OCI-M2 (cell line): ENCODE measurements around the gene KRT7.
"Not testable (repeated sequence)": the region's sequence is repeated elsewhere in the genome, so short reads cannot be mapped to it uniquely, and the experiment has no call there.

Experiments used
- DNase-seq: peaks from one replicate; lab custom pipeline; 2025; ENCODE audit not compliant: unreplicated experiment; lab: John Stamatoyannopoulos, UW

KRT7 gene

GRCh38 chr12:52274521-52275120 is 41.6 kb downstream of the KRT7 start, which contains the start of gene KRT86:
Gene KRT86 (plus strand): TSS chr12:52274645. CDS start chr12:52301917, 27,272 bp downstream.
- DNase-seq: no peak

GRCh38 chr12:52275686-52276085 is 42.6 kb downstream of the KRT7 start:
- DNase-seq: no peak

GRCh38 chr12:52277486-52278245 is 44.6 kb downstream of the KRT7 start:
- no peak for DNase-seq

- DNase-seq: no peak
Observed at GRCh38 chr12:52278575-52279421, 45.8 kb downstream of the KRT7 start.

GRCh38 chr12:52279422-52280318 is 46.6 kb downstream of the KRT7 start:
- DNase-seq: no peak

GRCh38 chr12:52280319-52280795 is 47.3 kb downstream of the KRT7 start:
- DNase-seq: no peak

GRCh38 chr12:52280796-52281560 is 47.9 kb downstream of the KRT7 start:
- no peak for DNase-seq

GRCh38 chr12:52284562-52285171 is 51.6 kb downstream of the KRT7 start:
- no peak for DNase-seq

GRCh38 chr12:52285172-52285745 is 52.2 kb downstream of the KRT7 start:
- DNase-seq: no peak

GRCh38 chr12:52285851-52286530 is 52.9 kb downstream of the KRT7 start:
- DNase-seq: no peak

- DNase-seq: not testable (repeated sequence)
Observed at GRCh38 chr12:52286857-52287785, 54.1 kb downstream of the KRT7 start.

- not testable (repeated sequence) for DNase-seq
Observed at GRCh38 chr12:52287816-52288805, 55.1 kb downstream of the KRT7 start.

- not testable (repeated sequence) for DNase-seq
Observed at GRCh38 chr12:52290483-52291134, 57.6 kb downstream of the KRT7 start.

GRCh38 chr12:52291267-52291935 is 58.4 kb downstream of the KRT7 start, which contains the start of gene KRT81:
Gene KRT81 (minus strand): TSS chr12:52291534. CDS start chr12:52291465, 69 bp downstream.
- DNase-seq: no peak

GRCh38 chr12:52293926-52294325 is 60.9 kb downstream of the KRT7 start:
- DNase-seq: no peak
